ENCODE measurements around the gene SCEL. TPM values are rescaled to one million over a fixed set of nuclear protein-coding genes. Genes with fewer than 3 reads are reported as not detected.

SCEL gene, protein sequence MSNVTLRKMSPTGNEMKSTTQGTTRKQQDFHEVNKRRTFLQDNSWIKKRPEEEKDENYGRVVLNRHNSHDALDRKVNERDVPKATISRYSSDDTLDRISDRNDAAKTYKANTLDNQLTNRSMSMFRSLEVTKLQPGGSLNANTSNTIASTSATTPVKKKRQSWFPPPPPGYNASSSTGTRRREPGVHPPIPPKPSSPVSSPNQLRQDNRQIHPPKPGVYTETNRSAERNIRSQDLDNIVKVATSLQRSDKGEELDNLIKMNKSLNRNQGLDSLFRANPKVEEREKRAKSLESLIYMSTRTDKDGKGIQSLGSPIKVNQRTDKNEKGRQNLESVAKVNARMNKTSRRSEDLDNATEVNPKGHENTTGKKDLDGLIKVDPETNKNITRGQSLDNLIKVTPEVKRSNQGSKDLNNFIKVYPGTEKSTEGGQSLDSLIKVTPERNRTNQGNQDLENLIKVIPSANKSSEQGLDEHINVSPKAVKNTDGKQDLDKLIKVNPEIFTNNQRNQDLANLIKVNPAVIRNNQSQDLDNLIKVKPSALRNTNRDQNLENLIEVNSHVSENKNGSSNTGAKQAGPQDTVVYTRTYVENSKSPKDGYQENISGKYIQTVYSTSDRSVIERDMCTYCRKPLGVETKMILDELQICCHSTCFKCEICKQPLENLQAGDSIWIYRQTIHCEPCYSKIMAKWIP
- not detected for total RNA-seq

DNA sequence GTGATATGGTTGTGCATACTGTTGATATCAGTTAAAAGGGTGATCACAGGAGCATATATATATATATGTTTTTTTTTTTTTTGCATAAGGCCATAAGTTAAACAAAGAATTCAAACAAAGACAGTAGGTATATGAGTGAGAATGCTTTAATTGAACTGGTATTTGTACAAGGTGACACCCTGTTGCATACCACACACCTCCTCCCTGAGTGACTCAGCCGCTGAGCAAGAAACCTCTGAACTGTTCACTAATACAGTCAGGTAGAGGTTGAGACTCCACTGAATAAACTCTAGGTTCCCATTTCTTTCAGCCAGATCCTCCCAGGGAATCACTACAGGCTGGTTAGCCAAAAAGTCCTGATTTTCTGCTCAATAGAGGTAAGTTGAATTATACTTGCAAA is at the start of gene SCEL:
Gene SCEL (plus strand): TSS at position 259 of the 400 bp plus-strand sequence. CDS start 20,170 bp downstream, outside the sequence.
- peaks cover 15% of the 10 kb centered on the region for H3K27me3 Mint-ChIP-seq
- H3K27ac Mint-ChIP-seq, result no peak within 1 kb of the TSS

DNA sequence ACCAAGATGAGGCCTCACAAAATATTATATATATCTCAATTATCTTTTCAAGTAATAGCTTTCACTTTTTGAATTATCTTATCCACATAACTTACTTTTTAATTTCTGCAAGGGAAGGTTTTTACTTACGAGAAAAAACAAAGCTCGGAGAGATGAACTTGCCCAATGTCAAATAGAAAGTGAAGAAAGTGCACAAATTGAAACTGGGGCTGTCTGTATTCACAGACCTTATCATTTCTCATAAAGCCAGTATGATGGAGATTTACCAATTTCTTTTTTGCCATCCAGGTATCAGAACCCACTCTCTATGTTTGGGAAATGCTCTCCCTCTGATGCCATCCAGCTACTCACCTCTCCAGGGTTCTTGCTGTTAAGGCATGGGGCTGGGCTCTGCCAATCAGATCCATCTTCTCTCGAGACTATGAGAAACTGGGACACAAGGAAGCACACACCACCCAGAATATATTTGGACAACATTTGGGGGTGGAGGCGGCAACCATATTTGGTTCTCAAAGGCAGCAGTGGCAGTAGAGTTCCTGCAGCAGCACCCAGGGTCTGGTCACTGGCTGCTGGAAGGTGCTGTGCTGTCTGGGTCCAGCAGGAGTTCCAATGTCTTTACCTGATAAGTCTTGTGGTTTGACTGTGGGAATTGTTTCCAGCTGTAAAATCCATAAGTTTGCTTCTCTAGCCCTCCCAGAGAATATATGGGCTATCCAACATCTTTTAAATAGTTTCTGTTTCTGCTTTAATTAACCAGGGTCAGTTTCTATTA is 45.8 kb upstream of the SCEL start:
- H3K4me3 Mint-ChIP-seq, result no peak overlapping the region
- no peaks in the 10 kb centered on the region for H3K4me1 Mint-ChIP-seq
- DNase-seq, result no peak
- no peaks in the 10 kb centered on the region for H3K36me3 Mint-ChIP-seq
- no peak overlapping the region for H3K27ac Mint-ChIP-seq
- H3K9me3 Mint-ChIP-seq, result no peaks in the 10 kb centered on the region
- H3K27me3 Mint-ChIP-seq, result peaks cover 3% of the 10 kb centered on the region

More for the DNA sequence above, at the start of gene SCEL:
- DNase-seq, result no peak
- H3K4me3 Mint-ChIP-seq, result no peak within 1 kb of the TSS
- H3K36me3 Mint-ChIP-seq, result no peaks in the 10 kb centered on the region
- H3K9me3 Mint-ChIP-seq, result no peaks in the 10 kb centered on the region
- no peaks in the 10 kb centered on the region for H3K4me1 Mint-ChIP-seq

DNA sequence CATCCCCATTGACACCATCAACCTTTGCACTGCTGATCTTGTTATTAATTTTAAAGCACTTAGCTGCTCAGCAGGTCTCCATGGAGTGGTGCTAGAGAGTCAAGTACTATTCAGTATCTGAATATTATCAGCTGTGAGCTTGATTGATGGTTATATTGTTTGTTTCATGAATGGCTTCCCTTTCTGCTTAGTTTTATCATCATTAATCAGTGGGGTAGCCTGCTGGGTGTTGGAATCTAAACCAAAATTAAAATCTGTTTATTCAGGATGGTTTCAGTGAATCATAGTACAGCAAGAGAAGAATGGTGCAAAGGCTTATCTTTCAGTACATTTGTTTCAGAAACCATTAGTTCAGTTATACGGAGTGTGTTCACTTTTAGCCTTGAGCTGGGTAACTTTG is 42.5 kb upstream of the SCEL start:
- no peaks in the 10 kb centered on the region for H3K4me1 Mint-ChIP-seq
- no peak overlapping the region for H3K27ac Mint-ChIP-seq
- H3K4me3 Mint-ChIP-seq, result no peak overlapping the region
- no peaks in the 10 kb centered on the region for H3K36me3 Mint-ChIP-seq
- DNase-seq, result no peak
- peaks cover 3% of the 10 kb centered on the region for H3K27me3 Mint-ChIP-seq
- no peaks in the 10 kb centered on the region for H3K9me3 Mint-ChIP-seq

DNA sequence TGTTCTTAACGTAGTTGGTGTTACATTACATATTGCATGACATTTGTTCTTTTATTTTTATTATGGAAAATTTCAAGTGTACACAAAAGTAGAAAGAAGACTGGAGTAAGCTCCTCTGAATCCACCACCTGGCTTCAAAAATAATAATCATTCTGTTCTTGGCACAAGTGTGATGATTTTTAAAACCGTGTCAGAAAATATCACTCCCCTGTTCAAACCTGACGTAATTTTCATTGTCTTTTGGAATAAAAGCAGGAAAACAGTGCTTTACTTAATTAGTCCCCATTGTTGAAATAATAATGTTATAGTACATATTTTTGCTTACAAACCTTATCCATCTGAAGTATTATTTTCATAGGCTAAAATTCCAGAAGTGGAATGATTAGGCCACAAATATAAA is 41.3 kb upstream of the SCEL start:
- Mint-ChIP-seq H3K9me3 (no peaks in the 10 kb centered on the region), H3K36me3 (no peaks in the 10 kb centered on the region), H3K27ac (no peak overlapping the region), H3K4me1 (no peaks in the 10 kb centered on the region), H3K27me3 (peaks cover 3% of the 10 kb centered on the region), H3K4me3 (no peak overlapping the region)
- DNase-seq, result no peak

DNA sequence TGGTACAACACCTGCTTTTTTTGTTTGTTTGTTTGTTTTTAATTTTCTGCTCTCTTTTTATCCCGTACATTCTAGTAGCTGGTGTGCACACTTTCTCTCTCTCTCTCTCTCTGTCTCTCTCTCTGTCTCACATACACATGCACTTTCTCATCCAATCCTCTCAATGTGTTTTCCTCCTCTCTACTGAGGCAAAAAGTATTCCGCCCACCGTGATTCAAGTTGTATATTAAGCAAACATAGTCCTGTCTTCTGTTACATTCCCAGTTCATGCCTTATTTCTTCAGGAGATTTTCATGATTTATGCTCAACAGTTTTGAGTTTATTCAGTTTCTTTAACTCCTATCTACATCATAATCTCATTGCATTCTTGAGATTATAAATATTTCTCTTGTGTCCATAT is 38.2 kb upstream of the SCEL start:
- Mint-ChIP-seq H3K9me3 (no peaks in the 10 kb centered on the region), H3K4me3 (no peak overlapping the region), H3K27ac (no peak overlapping the region), H3K36me3 (no peaks in the 10 kb centered on the region), H3K4me1 (no peaks in the 10 kb centered on the region), H3K27me3 (peaks cover 13% of the 10 kb centered on the region)
- no peak for DNase-seq

DNA sequence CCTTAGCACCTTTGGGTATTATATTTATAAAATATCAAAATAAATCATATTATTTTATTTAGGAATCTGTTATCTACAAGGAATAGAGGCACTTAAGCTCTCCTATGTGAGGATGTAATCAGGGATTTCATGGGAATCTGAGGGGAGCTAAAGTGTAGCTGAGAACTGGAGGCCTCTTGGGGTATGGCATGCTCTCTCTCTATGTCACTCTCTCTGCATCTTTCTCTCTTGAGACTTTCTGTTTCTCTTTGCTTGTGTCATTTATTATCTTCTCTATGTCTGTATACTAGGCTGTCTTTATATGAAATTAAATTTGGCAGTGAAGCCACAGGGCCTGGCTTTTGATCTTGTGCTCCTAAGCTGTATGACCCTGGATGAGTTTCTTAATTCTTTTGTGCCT is 37.7 kb upstream of the SCEL start:
- Mint-ChIP-seq H3K36me3 (no peaks in the 10 kb centered on the region), H3K4me3 (no peak overlapping the region), H3K4me1 (no peaks in the 10 kb centered on the region), H3K9me3 (no peaks in the 10 kb centered on the region), H3K27me3 (peaks cover 10% of the 10 kb centered on the region), H3K27ac (no peak overlapping the region)
- DNase-seq, result no peak

DNA sequence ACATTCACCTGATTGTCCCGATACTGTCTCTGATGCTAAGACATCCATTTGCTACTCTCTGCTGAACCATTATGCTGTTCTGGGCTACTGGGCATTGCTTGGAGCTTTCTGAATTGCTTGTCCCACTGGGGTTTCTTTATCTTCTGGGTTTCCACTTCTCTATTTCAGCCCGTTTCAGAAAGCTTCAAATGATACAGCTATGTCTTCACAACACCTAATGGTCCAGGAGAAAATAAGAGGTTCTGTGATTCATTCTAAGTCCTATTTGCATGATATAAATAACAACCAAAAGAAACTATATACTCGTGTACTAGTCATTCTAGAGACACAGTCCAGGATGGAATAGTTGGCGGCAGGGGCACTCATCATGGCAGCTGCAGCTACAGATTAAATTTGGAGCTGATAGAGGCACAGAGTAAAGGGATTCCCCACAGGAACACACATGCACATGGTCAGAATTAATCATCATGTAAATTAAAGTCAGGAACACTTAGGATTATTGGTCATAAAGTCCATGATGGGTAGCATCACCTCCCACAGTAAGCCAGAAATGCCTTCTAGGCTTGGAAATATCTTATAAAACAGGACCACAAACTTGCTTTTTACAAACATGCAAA is 33.3 kb upstream of the SCEL start:
- H3K36me3 Mint-ChIP-seq, result no peaks in the 10 kb centered on the region
- H3K9me3 Mint-ChIP-seq, result no peaks in the 10 kb centered on the region
- H3K27ac Mint-ChIP-seq, result no peak overlapping the region
- DNase-seq, result no peak
- H3K27me3 Mint-ChIP-seq, result peaks cover 17% of the 10 kb centered on the region
- H3K4me3 Mint-ChIP-seq, result no peak overlapping the region
- H3K4me1 Mint-ChIP-seq, result peaks cover 3% of the 10 kb centered on the region

DNA sequence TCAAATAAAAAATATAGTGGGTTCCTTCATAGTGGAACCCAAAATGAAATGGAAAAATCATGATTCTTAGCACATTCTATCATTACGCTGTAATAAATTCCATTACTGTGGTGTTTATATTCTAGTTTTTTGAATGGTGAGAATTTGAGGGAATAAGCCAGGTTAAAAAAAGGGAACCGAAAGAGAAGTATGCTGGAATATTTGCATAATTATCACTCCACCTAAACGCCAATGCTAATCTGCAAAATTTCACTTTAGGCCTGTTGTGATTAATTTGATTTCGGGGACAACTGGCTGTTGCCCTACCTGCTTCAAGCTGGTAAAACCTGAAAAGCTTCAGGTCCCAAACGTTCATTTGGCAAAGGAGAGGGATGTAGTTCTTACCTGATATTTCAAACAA is 32.1 kb upstream of the SCEL start:
- DNase-seq, result no peak
- no peak overlapping the region for H3K4me3 Mint-ChIP-seq
- no peak overlapping the region for H3K27ac Mint-ChIP-seq
- no peaks in the 10 kb centered on the region for H3K36me3 Mint-ChIP-seq
- H3K27me3 Mint-ChIP-seq, result peaks cover 17% of the 10 kb centered on the region
- peaks cover 11% of the 10 kb centered on the region for H3K4me1 Mint-ChIP-seq
- no peaks in the 10 kb centered on the region for H3K9me3 Mint-ChIP-seq

DNA sequence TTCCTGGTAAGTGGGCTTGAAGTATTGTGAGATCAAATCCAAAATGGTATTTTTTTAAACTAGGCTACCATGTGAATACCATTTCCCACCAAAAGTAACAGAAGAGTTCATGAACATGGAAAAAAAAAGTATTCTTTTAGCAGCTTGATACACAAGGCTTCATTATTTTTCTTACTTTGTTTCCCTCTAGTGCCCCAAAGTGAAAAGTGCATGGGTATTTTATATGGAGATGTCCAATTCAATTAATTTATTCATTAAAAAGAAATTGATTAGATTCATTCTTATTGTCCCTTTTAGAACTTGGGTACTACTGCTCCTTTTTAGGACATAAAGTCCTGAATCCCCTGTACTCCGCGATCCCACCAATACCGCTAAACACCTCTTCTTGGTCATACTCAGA is 28.6 kb upstream of the SCEL start:
- Mint-ChIP-seq H3K9me3 (no peaks in the 10 kb centered on the region), H3K4me1 (peaks cover 31% of the 10 kb centered on the region), H3K36me3 (no peaks in the 10 kb centered on the region), H3K27ac (no peak overlapping the region), H3K4me3 (no peak overlapping the region), H3K27me3 (peaks cover 7% of the 10 kb centered on the region)
- no peak for DNase-seq

DNA sequence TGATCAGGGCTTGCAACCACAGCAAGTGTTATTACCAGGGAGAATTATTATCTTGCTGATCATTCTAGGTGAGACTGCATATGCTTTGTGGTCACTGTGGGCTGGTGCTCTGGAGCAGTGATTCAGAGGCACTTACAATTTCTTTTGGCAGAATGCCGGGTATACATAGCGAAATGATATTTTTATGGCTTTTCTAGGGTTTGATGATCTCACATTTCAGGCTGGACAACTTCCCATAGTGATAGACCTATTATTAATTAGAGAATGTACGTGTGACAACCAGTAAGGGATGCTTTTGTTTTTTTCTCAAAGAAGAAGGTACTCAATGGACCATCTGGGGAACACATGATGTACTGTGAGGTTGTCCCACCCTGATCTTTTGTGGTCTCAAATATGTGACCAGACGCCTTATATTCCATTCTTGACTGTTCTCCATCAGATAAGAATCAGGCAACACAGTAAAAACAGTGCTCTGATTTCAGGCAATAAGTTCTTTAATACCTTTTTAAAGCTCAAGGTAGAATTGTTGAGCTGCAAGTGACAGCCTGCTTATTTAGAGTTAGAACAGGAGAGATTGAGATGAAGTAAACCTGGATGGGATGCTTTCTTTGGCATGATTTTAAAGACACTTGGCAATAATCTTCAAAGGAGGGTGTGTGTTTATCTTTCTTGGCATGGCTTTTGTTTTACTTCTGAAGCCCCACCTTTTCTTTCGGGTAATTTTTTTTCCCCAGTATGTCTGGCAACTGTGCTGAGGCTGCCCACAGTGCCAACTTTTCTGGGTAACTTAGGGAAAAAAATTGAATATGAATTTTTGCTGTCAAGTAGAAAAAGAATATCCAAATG is 27.4 kb upstream of the SCEL start:
- no peak overlapping the region for H3K27ac Mint-ChIP-seq
- H3K9me3 Mint-ChIP-seq, result no peaks in the 10 kb centered on the region
- peaks cover 7% of the 10 kb centered on the region for H3K27me3 Mint-ChIP-seq
- H3K4me3 Mint-ChIP-seq, result no peak overlapping the region
- no peaks in the 10 kb centered on the region for H3K36me3 Mint-ChIP-seq
- H3K4me1 Mint-ChIP-seq, result peaks cover 31% of the 10 kb centered on the region
- DNase-seq, result no peak

DNA sequence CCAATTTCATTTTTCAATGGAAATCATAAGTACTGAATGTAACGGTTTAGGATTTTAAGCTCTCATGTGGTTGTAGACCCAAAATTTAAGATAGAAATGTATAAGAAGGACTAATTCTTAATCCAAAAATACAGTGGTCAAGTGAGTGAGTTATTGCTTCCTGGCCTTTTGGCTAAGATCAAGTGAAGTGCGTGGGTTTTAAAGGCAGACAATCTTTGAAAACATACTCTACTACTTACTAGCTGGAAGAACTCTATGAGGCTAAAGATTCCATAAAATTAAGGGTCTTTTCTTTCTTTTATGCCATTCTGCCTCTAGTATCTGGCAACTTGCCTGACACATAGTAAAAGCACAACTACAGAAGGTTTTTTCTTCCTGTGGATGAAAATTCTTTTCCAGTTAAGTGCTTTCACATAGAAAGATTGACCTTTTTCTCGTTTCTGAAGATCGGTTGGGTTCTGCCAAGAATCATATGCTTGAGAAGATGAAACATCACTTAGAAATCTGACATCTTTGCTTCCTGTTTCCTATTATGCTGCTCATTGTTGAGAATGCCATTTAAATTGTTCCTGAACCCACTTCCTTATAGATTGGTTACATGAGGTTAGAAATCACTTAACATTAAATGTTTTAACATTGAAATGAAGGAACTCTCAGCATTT is 26.4 kb upstream of the SCEL start:
- Mint-ChIP-seq H3K4me3 (no peak overlapping the region), H3K4me1 (peaks cover 32% of the 10 kb centered on the region), H3K27ac (peak overlapping the region; percentile 66), H3K36me3 (no peaks in the 10 kb centered on the region), H3K9me3 (no peaks in the 10 kb centered on the region), H3K27me3 (peaks cover 7% of the 10 kb centered on the region)
- DNase-seq, result no peak

DNA sequence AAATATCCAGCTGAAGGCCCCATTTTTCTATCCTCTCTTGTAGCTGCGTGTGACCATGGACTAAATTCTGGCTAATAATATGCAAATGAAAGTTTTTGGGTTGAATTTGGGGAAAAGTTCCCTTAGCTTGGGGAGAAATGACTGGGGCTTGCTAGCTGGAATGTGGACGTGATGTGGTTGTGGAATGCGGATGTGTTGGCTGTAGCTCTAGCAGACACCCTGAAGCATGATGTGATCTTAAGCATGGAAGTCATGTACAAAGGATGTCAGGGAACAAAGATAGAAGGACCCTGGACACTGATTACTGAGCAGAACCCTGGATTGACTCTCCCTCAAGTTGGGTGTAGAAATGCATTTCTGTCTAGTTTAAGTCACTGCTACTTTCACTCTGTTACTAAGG is 25.4 kb upstream of the SCEL start:
- H3K4me1 Mint-ChIP-seq, result peaks cover 37% of the 10 kb centered on the region
- no peak for DNase-seq
- no peak overlapping the region for H3K4me3 Mint-ChIP-seq
- no peaks in the 10 kb centered on the region for H3K36me3 Mint-ChIP-seq
- H3K9me3 Mint-ChIP-seq, result no peaks in the 10 kb centered on the region
- H3K27ac Mint-ChIP-seq, result peak overlapping the region; percentile 21
- H3K27me3 Mint-ChIP-seq, result peaks cover 3% of the 10 kb centered on the region

DNA sequence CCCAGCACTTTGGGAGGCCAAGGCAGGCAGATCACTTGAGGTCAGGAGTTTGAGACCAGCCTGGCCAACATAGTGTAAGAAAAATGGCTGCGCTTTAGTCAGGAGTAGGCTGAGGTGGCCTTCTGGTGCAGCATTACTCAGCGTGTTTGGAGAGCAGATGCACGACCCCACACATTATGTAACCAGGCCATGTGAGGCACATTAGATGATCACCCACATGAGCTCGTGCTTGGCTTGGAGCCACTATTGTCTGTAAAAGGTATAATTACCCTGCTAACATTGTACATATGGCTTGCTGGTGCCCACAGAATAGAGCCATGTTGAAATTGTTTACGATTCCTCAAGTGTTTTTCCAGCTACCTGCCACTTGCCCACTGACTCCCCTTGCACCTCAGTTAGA is 24.0 kb upstream of the SCEL start:
- H3K9me3 Mint-ChIP-seq, result no peaks in the 10 kb centered on the region
- DNase-seq, result no peak
- peaks cover 41% of the 10 kb centered on the region for H3K4me1 Mint-ChIP-seq
- no peak overlapping the region for H3K27ac Mint-ChIP-seq
- H3K36me3 Mint-ChIP-seq, result no peaks in the 10 kb centered on the region
- no peak overlapping the region for H3K4me3 Mint-ChIP-seq
- peaks cover 3% of the 10 kb centered on the region for H3K27me3 Mint-ChIP-seq

Data from activated naive CD8-positive, alpha-beta T cell treated with anti-CD3 and anti-CD28 coated beads for 36 hours (primary cell).